ENCODE measurements around the gene SPPL3. TPM values are rescaled to one million over a fixed set of nuclear protein-coding genes. Genes with fewer than 3 reads are reported as not detected.

SPPL3 gene
- polyA plus RNA-seq, 1 of the 3 experiments (the other 2 are of a cell fraction) = 18.8 TPM

- CTCF ChIA-PET = no interaction called here
- POLR2A ChIA-PET = no interaction called here
- H3K9me3 ChIP-seq = no peaks in the 10 kb centered on the region
- H3K4me2 ChIP-seq = no peak overlapping the region
- H3K79me2 ChIP-seq (ENCODE audit: insufficient read depth) = no peaks in the 10 kb centered on the region
- DNase-seq = no peak
- no peak for TF ChIP-seq EP300 (IDR thresholded peaks at IDR 0.05; ENCODE audit: borderline replicate concordance in 1 of 2, low read depth in 1 of 2, low read length in 1 of 2)
- TF ChIP-seq MEF2A (IDR thresholded peaks at IDR 0.05; ENCODE audit: borderline replicate concordance, low read depth) = no peak
- no peak for TF ChIP-seq PBX3 (IDR thresholded peaks at IDR 0.05)
- TF ChIP-seq USF1 (IDR thresholded peaks at IDR 0.05; ENCODE audit: borderline replicate concordance, low read depth) = no peak
- TF ChIP-seq TCF12 (IDR thresholded peaks at IDR 0.05) = no peak
- no peak for TF ChIP-seq FOXJ3 (CRISPR knock-in tag; IDR thresholded peaks at IDR 0.05)
- no peak for TF ChIP-seq USF2 (IDR thresholded peaks at IDR 0.05; ENCODE audit: borderline replicate concordance, low read depth, low read length)
- TF ChIP-seq FOXM1 (IDR thresholded peaks at IDR 0.05; ENCODE audit: low read depth) = no peak
- no peak for TF ChIP-seq SIN3A (IDR thresholded peaks at IDR 0.05; ENCODE audit: borderline replicate concordance, low read depth, low read length)
- TF ChIP-seq CHD2 (IDR thresholded peaks at IDR 0.05; ENCODE audit: low read length, partially characterized antibody) = no peak
- TF ChIP-seq FOSL2 (IDR thresholded peaks at IDR 0.05; ENCODE audit: borderline replicate concordance, low read depth) = no peak
- no peak for TF ChIP-seq NRF1 (IDR thresholded peaks at IDR 0.05; ENCODE audit: low read depth, low read length)
- TF ChIP-seq NFIC (IDR thresholded peaks at IDR 0.05; ENCODE audit: borderline replicate concordance) = no peak
- TF ChIP-seq RCOR1 (IDR thresholded peaks at IDR 0.05; ENCODE audit: low read length) = no peak
- TF ChIP-seq YY1 (IDR thresholded peaks at IDR 0.05; ENCODE audit: low read depth) = no peak
- TF ChIP-seq RXRA (IDR thresholded peaks at IDR 0.05; ENCODE audit: borderline replicate concordance, low read depth) = no peak
- 96% methylated on average over 6 of the region's 6 CpGs for WGBS (ENCODE audit: low lambda C conversion rate)
- no peaks in the 10 kb centered on the region for H3K9me2 ChIP-seq
- H3F3A ChIP-seq (replicated peaks; ENCODE audit: insufficient read depth) = no peaks in the 10 kb centered on the region
- no peaks in the 10 kb centered on the region for H3K27me3 ChIP-seq (ENCODE audit: insufficient read depth)
- H3K4me1 ChIP-seq (ENCODE audit: control insufficient read depth in 1 of 2, insufficient read depth in 2 of 2, low read depth in 1 of 2, low read length in 1 of 2) = peaks cover 0 to 10% of the 10 kb centered on the region in 2 experiments; a peak in 1 of 4 replicates
- no peak overlapping the region for H2AFZ ChIP-seq (ENCODE audit: low read depth)
- no peak overlapping the region for H3K4me3 ChIP-seq (ENCODE audit: low read depth in 2 of 2, low read length in 1 of 2)
- H3K27ac ChIP-seq (ENCODE audit: low read depth in 2 of 2, low read length in 1 of 2) = no peak overlapping the region
- peaks cover 11 to 52% of the 10 kb centered on the region in 2 experiments for H3K36me3 ChIP-seq (replicated peaks in 1 of 2; ENCODE audit: control insufficient read depth in 1 of 2, insufficient read depth in 2 of 2, low read length in 1 of 2)
- H3K9ac ChIP-seq = no peak overlapping the region
- no peaks in the 10 kb centered on the region for H4K20me1 ChIP-seq (ENCODE audit: insufficient read depth)
Observed at GRCh38 chr12:120762086-120762485, 142.1 kb downstream of the SPPL3 start.

- no peaks in the 10 kb centered on the region for H3K79me2 ChIP-seq (ENCODE audit: insufficient read depth)
- H3K9me3 ChIP-seq = no peaks in the 10 kb centered on the region
- ChIA-PET POLR2A (no interaction called here), CTCF (no interaction called here)
- no peak overlapping the region for H3K27ac ChIP-seq (ENCODE audit: low read depth in 2 of 2, low read length in 1 of 2)
- no peak overlapping the region for H3K4me2 ChIP-seq
- no peaks in the 10 kb centered on the region for H3F3A ChIP-seq (replicated peaks; ENCODE audit: insufficient read depth)
- no peak for DNase-seq
- TF ChIP-seq RFX5 (IDR thresholded peaks at IDR 0.05; ENCODE audit: low read length) (no peak), FOXJ3 (CRISPR knock-in tag; IDR thresholded peaks at IDR 0.05) (no peak), USF1 (IDR thresholded peaks at IDR 0.05; ENCODE audit: borderline replicate concordance, low read depth) (no peak), FOSL2 (IDR thresholded peaks at IDR 0.05; ENCODE audit: borderline replicate concordance, low read depth) (no peak), NRF1 (IDR thresholded peaks at IDR 0.05; ENCODE audit: low read depth, low read length) (no peak), REST (IDR thresholded peaks at IDR 0.05; ENCODE audit: low read depth, low read length) (no peak)
- 91% methylated on average over 9 of the region's 9 CpGs for WGBS (ENCODE audit: low lambda C conversion rate)
- H3K27me3 ChIP-seq (ENCODE audit: insufficient read depth) = no peaks in the 10 kb centered on the region
- no peaks in the 10 kb centered on the region for H4K20me1 ChIP-seq (ENCODE audit: insufficient read depth)
- H3K4me1 ChIP-seq (ENCODE audit: control insufficient read depth in 1 of 2, insufficient read depth in 2 of 2, low read depth in 1 of 2, low read length in 1 of 2) = peaks cover 0 to 12% of the 10 kb centered on the region in 2 experiments; a peak in 1 of 4 replicates
- H3K9me2 ChIP-seq = no peaks in the 10 kb centered on the region
- H3K4me3 ChIP-seq (ENCODE audit: low read depth in 2 of 2, low read length in 1 of 2) = no peak overlapping the region
- peaks cover 9 to 46% of the 10 kb centered on the region in 2 experiments for H3K36me3 ChIP-seq (replicated peaks in 1 of 2; ENCODE audit: control insufficient read depth in 1 of 2, insufficient read depth in 2 of 2, low read length in 1 of 2)
- no peak overlapping the region for H3K9ac ChIP-seq
- H2AFZ ChIP-seq (ENCODE audit: low read depth) = no peak overlapping the region
Observed at GRCh38 chr12:120761519-120761934, 142.6 kb downstream of the SPPL3 start.
